ENCODE measurements around the gene THSD4. TPM values are rescaled to one million over a fixed set of nuclear protein-coding genes. Genes with fewer than 3 reads are reported as not detected.

THSD4 gene
- polyA plus RNA-seq, 1 donor (not counting 4 experiments of a cell fraction or from before 2014, with no cell fraction given): 24.5 TPM

DNA sequence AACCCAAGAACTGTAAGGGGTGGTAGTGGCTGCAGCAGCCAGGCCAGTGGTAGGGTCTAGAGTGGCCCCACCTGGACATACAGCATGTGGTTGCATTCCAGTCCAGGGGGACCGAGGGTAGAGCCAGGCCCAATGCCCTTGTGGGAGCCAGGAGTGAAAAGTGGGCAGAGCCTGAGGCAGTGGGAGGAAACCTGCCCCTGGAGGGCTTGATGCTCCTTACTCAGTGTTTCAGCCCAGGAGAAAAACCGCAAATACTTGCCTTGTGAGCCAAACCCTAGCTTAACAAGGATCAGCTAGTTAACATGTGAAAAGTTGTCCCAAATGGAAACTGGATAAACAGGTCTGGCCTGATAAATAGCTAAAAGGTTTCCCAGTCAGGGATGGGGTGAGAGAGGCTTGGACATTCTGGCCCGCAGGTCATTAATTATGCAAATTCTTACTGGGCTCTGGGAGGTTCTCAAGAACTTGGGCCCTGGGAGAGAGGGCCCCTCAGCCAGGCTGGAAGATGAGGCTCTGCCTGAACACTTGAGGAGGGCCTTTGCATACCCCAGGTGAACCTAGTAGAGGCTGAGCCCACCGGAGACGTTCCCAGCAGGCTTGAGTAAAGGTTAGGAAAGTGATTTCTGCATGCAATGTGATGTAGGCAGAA lies 222.1 kb downstream of the THSD4 start:
- no peak overlapping the region for H2AFZ ChIP-seq (ENCODE audit: control insufficient read depth, low read length)
- peak overlapping the region in 2 of 3 experiments; percentile 1 to 5 for H3K4me3 ChIP-seq (ENCODE audit: control insufficient read depth in 2 of 3, extremely low read depth in 1 of 3, insufficient read depth in 2 of 3, low read depth in 1 of 3, low read length in 3 of 3)
- H3K36me3 ChIP-seq (ENCODE audit: control insufficient read depth in 2 of 2, extremely low read depth in 1 of 2, insufficient read depth in 2 of 2, low read length in 2 of 2): peaks cover 9 to 10% of the 10 kb centered on the region in 2 experiments
- no peaks in the 10 kb centered on the region for H3K27me3 ChIP-seq (ENCODE audit: control insufficient read depth, extremely low read depth, insufficient read depth, low read length)
- DNase-seq (ENCODE audit: low read depth, low spot score): peak; percentile 41
- peak overlapping the region; percentile 72 for H3K4me2 ChIP-seq (ENCODE audit: control insufficient read depth, extremely low read depth, insufficient read depth, low read depth, low read length)
- H3K4me1 ChIP-seq (ENCODE audit: control insufficient read depth, extremely low read depth, insufficient read depth, low read length): peaks cover 31% of the 10 kb centered on the region
- peak overlapping the region; percentile 72 for H3K27ac ChIP-seq (ENCODE audit: control insufficient read depth, insufficient read depth, low read length)
- dilution Hi-C loops (cut with MboI; ENCODE audit: extremely low pct_ligation_motif_present, low sequenced_read_pairs): no loop called here
- peak overlapping the region; percentile 53 for H3K9ac ChIP-seq (ENCODE audit: control insufficient read depth, extremely low read depth, insufficient read depth, low read length)
- H4K20me1 ChIP-seq (ENCODE audit: control insufficient read depth, extremely low read depth, insufficient read depth, low read length): no peaks in the 10 kb centered on the region
- no peaks in the 10 kb centered on the region for H3K9me1 ChIP-seq (ENCODE audit: control insufficient read depth, extremely low read depth, insufficient read depth, low read length)
- FAIRE-seq: peak; percentile 95
- H3K79me2 ChIP-seq (ENCODE audit: control insufficient read depth, insufficient read depth, low read length): peaks cover 3% of the 10 kb centered on the region
- TF ChIP-seq, protein P1, sequence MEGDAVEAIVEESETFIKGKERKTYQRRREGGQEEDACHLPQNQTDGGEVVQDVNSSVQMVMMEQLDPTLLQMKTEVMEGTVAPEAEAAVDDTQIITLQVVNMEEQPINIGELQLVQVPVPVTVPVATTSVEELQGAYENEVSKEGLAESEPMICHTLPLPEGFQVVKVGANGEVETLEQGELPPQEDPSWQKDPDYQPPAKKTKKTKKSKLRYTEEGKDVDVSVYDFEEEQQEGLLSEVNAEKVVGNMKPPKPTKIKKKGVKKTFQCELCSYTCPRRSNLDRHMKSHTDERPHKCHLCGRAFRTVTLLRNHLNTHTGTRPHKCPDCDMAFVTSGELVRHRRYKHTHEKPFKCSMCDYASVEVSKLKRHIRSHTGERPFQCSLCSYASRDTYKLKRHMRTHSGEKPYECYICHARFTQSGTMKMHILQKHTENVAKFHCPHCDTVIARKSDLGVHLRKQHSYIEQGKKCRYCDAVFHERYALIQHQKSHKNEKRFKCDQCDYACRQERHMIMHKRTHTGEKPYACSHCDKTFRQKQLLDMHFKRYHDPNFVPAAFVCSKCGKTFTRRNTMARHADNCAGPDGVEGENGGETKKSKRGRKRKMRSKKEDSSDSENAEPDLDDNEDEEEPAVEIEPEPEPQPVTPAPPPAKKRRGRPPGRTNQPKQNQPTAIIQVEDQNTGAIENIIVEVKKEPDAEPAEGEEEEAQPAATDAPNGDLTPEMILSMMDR (optimal IDR thresholded peaks at IDR 0.05 in 1 of 3, IDR thresholded peaks at IDR 0.05 in 1 of 3, conservative IDR thresholded peaks at IDR 0.05 in 1 of 3; ENCODE audit: extremely low read depth in 1 of 3, insufficient read depth in 2 of 3, low read length in 3 of 3): no peak
- TF ChIP-seq EZH2 (IDR thresholded peaks at IDR 0.05; ENCODE audit: low read length): no peak
- H3K9me3 ChIP-seq (ENCODE audit: control insufficient read depth, low read depth, low read length): no peaks in the 10 kb centered on the region

DNA sequence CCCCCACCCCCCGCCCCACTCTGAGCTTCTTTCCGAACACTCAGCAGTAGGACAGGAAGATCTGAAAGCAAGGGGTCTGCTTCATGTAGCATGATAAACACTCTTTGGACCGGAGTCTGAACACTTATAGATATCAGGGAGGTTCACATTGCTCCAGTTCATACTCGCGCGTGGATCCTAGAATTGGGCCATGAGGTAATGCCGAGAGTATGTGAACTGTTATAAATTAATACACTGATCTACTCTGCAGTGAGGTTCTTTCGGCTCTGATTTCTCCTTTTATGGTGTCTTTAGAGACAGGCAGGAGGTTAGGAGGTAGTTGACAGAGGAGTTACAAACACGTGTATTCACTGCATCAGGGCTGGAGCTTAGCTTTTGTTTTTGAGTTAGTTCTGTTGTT lies 223.0 kb downstream of the THSD4 start:
- peaks cover 31% of the 10 kb centered on the region for H3K4me1 ChIP-seq (ENCODE audit: control insufficient read depth, extremely low read depth, insufficient read depth, low read length)
- FAIRE-seq (no peak), DNase-seq (ENCODE audit: low read depth, low spot score) (no peak)
- dilution Hi-C loops (cut with MboI; ENCODE audit: extremely low pct_ligation_motif_present, low sequenced_read_pairs): no loop called here
- H3K9me1 ChIP-seq (ENCODE audit: control insufficient read depth, extremely low read depth, insufficient read depth, low read length): no peaks in the 10 kb centered on the region
- H4K20me1 ChIP-seq (ENCODE audit: control insufficient read depth, extremely low read depth, insufficient read depth, low read length): no peaks in the 10 kb centered on the region
- H3K9me3 ChIP-seq (ENCODE audit: control insufficient read depth, low read depth, low read length): no peaks in the 10 kb centered on the region
- H3K9ac ChIP-seq (ENCODE audit: control insufficient read depth, extremely low read depth, insufficient read depth, low read length): no peak overlapping the region
- no peak overlapping the region for H2AFZ ChIP-seq (ENCODE audit: control insufficient read depth, low read length)
- H3K27me3 ChIP-seq (ENCODE audit: control insufficient read depth, extremely low read depth, insufficient read depth, low read length): no peaks in the 10 kb centered on the region
- peaks cover 3% of the 10 kb centered on the region for H3K79me2 ChIP-seq (ENCODE audit: control insufficient read depth, insufficient read depth, low read length)
- H3K4me3 ChIP-seq (ENCODE audit: control insufficient read depth in 2 of 3, extremely low read depth in 1 of 3, insufficient read depth in 2 of 3, low read depth in 1 of 3, low read length in 3 of 3): no peak overlapping the region
- H3K27ac ChIP-seq (ENCODE audit: control insufficient read depth, insufficient read depth, low read length): peak overlapping the region; percentile 72
- no peak overlapping the region for H3K4me2 ChIP-seq (ENCODE audit: control insufficient read depth, extremely low read depth, insufficient read depth, low read depth, low read length)
- no peak for TF ChIP-seq EZH2 (IDR thresholded peaks at IDR 0.05; ENCODE audit: low read length)
- TF ChIP-seq, protein P1 (optimal IDR thresholded peaks at IDR 0.05 in 1 of 3, IDR thresholded peaks at IDR 0.05 in 1 of 3, conservative IDR thresholded peaks at IDR 0.05 in 1 of 3; ENCODE audit: extremely low read depth in 1 of 3, insufficient read depth in 2 of 3, low read length in 3 of 3): no peak
- peaks cover 9% of the 10 kb centered on the region in 2 experiments for H3K36me3 ChIP-seq (ENCODE audit: control insufficient read depth in 2 of 2, extremely low read depth in 1 of 2, insufficient read depth in 2 of 2, low read length in 2 of 2)
